HEK293 (cell line): ENCODE results near the gene CCNDBP1.

Experiments used
- CTCF ChIP-seq: fragments of 450-650 bp; formaldehyde crosslinking; IDR thresholded peaks from 2 replicates; pipeline ENCODE4 v1.5.1; 2016; ENCODE audit warnings: missing biosample characterization, missing genetic modification characterization
- SETDB1 ChIP-seq: IDR thresholded peaks from one replicate; pipeline ENCODE4 v1.6.1; 2017; ENCODE audit warnings: mild to moderate bottlenecking, low read length, moderate library complexity, mixed read lengths; ENCODE audit not compliant: insufficient read length

- TF ChIP-seq SETDB1 (no peak), CTCF (tag by site-specific recombination) (no peak)
Measured at GRCh38 chr15:43194795-43195194, 9.6 kb downstream of the CCNDBP1 start.
